GM19099 (cell line): ENCODE data around the gene PLEKHN1.

Experiments
- POLR2A ChIP-seq: IDR thresholded peaks from 3 replicates; pipeline ENCODE4 v1.6.1; 2011; ENCODE audit warnings: low read depth; ENCODE audit not compliant: insufficient read length; ENCODE audit errors: extremely low read depth

PLEKHN1 gene

GRCh38 chr1:1013105-1013921 lies 47.0 kb downstream of the PLEKHN1 start, which contains the start of gene ISG15:
Gene ISG15, plus strand, starts transcription at chr1:1013497. Its CDS starts 77 bp downstream, at chr1:1013574.
- TF ChIP-seq POLR2A = peak; percentile 98

GRCh38 chr1:1013922-1014648 lies 47.8 kb downstream of the PLEKHN1 start:
- peak; percentile 46 for TF ChIP-seq POLR2A

DNA sequence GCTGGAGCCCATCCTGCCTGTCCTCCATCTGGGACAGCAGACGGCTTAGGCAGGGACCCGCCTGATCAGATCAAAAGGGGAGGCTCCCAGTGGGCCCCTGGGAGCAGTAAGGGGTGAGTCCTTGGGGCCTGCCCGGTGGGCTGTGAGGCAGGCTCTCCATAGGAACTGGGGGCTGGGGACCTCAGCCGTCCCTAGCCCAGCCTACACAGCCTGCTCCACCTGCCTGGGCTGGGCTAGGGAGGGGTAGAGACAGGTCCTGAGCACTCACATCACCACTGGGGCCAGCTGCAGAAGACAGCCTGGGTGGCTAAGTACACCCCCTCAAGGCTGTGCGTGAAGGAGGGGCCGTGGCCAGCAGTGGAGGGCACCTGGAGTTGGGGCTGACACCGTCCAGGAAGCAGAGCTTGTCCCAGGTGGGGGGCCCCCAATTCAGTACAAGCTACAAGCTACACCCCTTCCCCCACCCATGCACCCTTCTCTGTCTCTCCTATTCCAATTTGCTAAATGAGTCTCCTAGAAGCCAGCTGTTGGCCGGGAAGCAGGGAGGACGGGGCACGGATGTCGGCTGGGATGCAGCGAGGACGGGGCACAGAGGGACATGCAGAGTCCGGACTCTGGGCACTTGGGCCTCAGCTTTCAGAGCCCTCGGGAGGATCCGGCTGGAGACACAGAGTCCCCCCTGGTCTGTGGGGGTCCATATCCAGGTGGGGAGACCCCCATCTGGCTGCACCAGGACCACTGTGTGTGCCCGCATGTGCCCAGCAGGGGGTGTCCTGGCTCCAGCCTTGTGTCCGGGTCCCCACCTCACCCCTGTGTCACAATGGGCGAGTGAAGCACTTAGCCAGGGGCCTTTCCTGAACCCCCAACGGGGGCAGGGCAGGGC lies 48.8 kb downstream of the PLEKHN1 start:
- TF ChIP-seq POLR2A = peak; percentile 25

DNA sequence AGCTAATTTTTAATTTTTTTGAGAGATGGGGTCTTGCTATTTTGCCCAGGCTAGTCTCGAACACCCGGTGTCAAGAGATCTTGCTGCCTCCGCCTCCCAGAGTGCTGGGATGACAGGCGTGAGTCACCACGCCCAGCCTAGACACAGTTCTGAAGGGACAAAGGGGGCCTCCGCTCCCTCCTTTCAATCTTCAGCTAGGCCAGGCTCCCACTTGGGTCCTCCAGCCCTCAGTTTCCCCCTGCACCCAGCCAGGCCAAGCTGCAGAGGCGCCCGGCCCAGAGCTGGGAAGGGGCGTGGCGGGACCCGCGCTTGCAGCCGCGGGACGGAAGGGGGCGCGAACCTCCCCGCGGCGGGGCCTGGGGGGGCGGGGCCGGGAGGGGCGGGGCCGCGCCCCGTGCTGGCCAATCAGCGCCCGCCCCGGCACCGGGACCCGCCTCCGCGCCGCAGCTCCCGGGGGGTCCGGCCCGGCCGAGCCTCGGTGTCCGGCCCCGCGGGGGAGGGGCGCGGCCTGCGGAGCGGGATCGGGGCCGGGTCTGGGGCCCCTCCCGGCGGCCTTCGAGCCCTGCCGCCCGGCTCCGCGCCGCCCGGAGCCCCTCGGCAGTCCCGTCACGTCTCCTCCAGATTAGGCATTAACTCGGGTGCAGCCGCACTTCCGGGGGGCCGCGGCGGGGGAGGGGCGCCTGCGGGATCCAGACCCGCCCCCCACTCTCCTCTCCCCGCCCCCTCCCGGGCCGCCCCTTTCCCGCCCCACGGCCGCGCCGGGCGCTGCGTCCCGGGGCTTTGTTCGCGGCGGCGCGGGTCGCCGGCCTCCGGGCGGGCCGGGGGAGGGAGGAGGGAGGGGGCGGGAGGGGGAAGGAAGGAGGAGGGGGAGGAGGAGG lies 53.1 kb downstream of the PLEKHN1 start:
- peak; percentile 52 for TF ChIP-seq POLR2A

DNA sequence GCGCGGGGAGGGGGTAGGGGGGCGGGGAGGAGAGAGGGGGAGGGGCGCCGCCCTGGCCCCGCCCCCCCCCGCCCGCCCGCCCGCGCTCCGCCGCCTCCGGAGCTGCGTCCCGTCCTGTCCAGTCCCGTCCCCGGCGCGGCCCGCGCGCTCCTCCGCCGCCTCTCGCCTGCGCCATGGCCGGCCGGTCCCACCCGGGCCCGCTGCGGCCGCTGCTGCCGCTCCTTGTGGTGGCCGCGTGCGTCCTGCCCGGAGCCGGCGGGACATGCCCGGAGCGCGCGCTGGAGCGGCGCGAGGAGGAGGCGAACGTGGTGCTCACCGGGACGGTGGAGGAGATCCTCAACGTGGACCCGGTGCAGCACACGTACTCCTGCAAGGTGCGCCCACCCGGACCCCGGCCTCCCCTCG lies 53.7 kb downstream of the PLEKHN1 start, which contains the start of gene AGRN:
Gene AGRN, plus strand, starts transcription at position 121 of the 405 bp plus-strand sequence. Its CDS starts 53 bp downstream, at position 174.
- no peak for TF ChIP-seq POLR2A

DNA sequence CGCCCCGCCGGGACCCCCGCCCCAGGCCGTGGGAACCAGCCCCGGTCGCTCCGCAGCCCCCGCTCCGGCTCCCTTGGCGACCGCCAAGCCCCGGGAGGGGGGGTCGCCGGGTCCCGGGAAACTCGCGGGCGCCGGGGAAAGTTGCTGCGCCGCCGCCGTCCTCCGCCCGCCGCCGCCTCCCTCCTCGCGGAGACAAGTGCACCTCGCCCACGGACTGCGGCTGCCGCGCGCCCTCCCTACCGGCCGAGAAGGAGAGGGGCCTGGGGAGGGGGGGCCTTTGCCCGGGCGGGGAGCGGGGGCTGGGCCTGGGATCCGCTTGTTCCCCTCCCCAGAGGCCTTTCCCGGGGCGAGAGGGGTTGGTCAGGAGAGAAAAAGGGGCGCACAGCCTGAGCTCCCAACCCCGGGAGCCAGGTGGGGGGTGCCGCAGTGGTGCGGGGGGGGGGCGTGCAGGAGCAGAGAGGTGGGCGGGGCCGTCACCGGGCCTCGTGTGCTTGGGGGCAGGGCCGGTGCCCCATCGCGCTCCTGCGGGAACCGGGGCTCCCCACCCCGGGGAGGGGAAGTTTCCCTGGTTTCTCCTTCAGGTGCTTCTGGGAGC lies 54.2 kb downstream of the PLEKHN1 start:
- no peak for TF ChIP-seq POLR2A

DNA sequence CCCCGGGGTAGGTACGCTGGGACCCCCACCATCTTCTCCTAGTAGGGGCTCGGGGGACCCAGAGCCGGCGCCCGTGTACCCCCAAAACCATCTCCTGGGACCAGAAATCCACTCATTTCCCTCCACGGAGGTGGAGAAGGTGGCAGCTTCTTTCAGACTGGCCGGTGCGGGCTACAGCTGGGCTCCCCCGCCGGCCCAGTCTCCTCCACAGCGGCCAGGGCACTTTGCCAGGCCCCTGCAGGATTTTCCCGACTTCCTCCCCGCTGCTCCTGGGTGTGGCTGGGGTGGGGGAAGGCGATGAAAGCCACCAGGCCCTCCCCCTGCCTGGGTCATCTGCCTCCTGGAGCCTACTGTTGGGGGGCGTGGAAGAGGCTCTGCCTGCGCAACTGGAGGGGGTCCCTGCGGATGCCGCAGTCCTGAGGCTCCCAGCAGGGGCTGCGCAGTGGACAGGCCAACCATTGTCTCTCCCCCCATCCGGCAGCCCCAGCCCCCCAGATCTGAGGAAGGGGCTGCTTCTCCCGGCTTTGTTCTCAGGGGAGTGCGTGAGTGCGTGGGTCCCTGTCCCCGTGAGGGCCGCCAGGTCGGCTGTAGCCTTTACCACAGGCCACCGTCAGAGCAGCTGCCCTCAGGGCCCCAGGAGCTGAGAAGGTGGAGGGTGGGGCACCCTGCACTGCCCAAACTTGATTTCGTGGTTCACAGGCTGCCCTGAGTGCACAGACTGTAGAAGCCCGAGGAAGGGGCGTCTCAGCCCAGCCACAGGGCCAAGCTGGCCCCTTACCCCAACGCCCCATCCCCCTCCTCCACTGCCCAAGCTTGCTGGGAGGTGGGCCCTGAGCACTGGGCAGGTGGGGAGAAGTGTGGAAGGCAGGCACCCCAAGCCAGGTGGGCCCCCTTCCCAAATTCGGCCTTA lies 55.0 kb downstream of the PLEKHN1 start:
- no peak for TF ChIP-seq POLR2A

DNA sequence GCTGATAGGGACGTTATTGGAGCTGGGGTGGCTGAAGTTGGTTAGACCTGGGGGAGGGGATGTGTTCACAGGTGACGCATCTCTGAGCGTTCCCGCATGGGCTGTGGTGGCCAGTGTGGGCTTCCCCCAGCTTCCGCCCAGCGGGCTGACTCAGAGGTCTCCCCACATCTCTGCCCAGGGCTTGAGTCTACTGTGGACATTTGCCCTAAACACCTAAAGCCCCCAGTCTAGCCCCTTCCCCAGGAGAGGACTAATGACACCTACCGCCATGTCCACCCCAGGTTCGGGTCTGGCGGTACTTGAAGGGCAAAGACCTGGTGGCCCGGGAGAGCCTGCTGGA lies 55.6 kb downstream of the PLEKHN1 start:
- TF ChIP-seq POLR2A = no peak

GRCh38 chr1:1022302-1023009 lies 56.2 kb downstream of the PLEKHN1 start:
- TF ChIP-seq POLR2A = no peak

GRCh38 chr1:1023700-1024099 lies 57.4 kb downstream of the PLEKHN1 start:
- no peak for TF ChIP-seq POLR2A

DNA sequence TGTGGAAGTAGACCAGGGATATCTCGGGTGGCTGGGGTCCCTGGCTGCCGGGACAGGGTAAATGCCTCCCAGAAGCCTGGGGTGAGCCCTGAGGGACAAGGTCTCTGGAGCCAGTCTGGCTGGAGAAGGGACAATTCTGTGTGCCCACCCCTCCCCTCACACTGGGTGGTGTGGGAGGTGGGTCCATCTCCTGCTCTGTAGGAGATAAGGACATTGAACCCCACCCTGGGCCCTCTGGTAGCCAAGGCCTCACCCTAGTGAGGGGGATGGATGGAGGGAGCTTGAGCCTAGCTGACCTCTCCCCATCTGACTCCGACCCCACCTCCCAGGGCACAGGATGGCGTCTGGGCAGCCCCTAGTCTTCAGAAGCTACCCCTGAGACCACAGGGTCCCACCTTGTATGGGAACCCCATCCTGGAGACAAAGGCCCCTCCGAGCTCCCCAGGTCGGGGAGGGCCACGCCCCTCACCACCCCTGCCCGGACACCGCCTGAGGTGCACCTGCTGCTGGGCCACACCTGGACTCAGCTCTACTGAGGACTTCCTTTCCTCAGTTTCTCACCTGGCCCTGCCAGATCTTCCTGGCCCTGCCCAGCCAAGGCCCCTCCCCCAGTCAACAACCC lies 58.0 kb downstream of the PLEKHN1 start:
- no peak for TF ChIP-seq POLR2A
